Thoracic aorta (tissue), 2 donors: ENCODE results near the gene LMCD1. TPM values are rescaled to one million over a fixed set of nuclear protein-coding genes. Genes with fewer than 3 reads are reported as not detected.

Source experiments
- ATAC-seq: fragments of 150-250 bp; one replicate; pipeline ENCODE4 v1.8.0; 2017; ENCODE audit warnings: low read depth; ENCODE audit not compliant: insufficient number of reproducible peaks, low FRiP score
- DNase-seq: peaks from one replicate; pipeline ENCODE4 v3.0.0-alpha.2; 2020; ENCODE audit warnings: low spot score
- H3K27ac ChIP-seq, 2 donors: fragments of 200-600 bp; sonication (generic); 1 replicate in 1 of 2; 2 replicates in 1 of 2; pipeline ENCODE4 v1.5.1; 2016; ENCODE audit warnings: mild to moderate bottlenecking in 2 of 2, moderate library complexity in 2 of 2
- H3K27me3 ChIP-seq: fragments of 200-600 bp; sonication (generic); replicated peaks from 2 replicates; pipeline ENCODE4 v1.6.0; 2016; ENCODE audit warnings: mild to moderate bottlenecking; ENCODE audit not compliant: insufficient read depth
- H3K36me3 ChIP-seq: fragments of 200-600 bp; sonication (generic); one replicate; pipeline ENCODE4 v1.5.1; 2016
- H3K4me1 ChIP-seq, 2 donors: fragments of 200-600 bp; sonication (generic); 1 replicate in 1 of 2; 2 replicates in 1 of 2; pipeline versions ENCODE4 v1.5.1 to v1.6.0; 2016; ENCODE audit warnings: low read depth in 2 of 2, mild to moderate bottlenecking in 1 of 2; ENCODE audit not compliant: control insufficient read depth in 1 of 2
- H3K4me3 ChIP-seq: fragments of 200-600 bp; sonication (generic); 2 replicates; pipeline ENCODE4 v1.5.1; 2016; ENCODE audit warnings: mild to moderate bottlenecking
- H3K9me3 ChIP-seq: fragments of 200-600 bp; sonication (generic); 2 replicates; pipeline ENCODE4 v1.5.1; 2016
- total RNA-seq, 2 donors: library from RNA; depleted of rRNA; stranded (reverse); fragments of >200 nt; gene quantifications; one replicate each; pipeline versions ENCODE4 v1.1.0 to v1.2.3, GENCODE V29; 2016
- TF ChIP-seq, protein P1 (sequence below): fragments of 200-600 bp; sonication (generic); IDR thresholded peaks from one replicate; pipeline ENCODE4 v1.5.1; 2019; ENCODE audit warnings: antibody characterized with exemption

The LMCD1 gene
- total RNA-seq, 2 donors from 2014 or later, result 813 to 852 TPM

DNA sequence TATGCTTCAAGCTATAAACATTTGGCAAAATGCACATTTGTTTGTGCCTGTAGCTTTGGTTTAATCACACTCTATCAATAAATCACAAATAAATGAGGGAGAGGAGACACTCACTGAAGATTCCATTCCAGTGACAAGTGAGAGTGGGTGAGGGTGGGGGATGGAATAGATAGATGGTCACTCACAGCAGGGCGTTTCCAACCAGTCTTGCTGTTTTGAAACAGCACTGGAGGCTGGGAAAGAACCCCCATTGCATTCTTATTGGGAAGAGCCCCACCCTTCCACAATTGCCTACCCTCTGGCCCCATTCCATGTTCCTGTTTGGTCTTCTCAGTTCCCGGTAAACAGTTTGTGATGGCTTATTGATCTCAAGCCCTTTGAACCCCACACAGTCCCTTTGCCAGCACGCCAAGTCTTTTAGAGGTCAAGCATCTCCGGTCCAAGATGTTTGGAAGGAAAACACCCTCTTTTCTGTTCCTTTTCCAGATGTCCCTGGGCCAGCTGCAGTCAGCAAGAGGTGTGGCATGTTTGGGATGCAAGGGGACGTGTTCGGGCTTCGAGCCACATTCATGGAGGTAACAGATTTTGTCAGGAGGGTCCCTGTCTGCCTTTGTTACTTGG is 30.7 kb downstream of the LMCD1 start:
- Histone ChIP-seq H3K4me3 (peak overlapping the region; percentile 13), H3K27ac (peak overlapping the region; percentile 58 to 59), H3K36me3 (peaks cover 55% of the 10 kb centered on the region), H3K27me3 (no peaks in the 10 kb centered on the region), H3K9me3 (no peaks in the 10 kb centered on the region), H3K4me1 (peaks cover 43 to 93% of the 10 kb centered on the region in 2 donors)
- TF ChIP-seq, protein P1, sequence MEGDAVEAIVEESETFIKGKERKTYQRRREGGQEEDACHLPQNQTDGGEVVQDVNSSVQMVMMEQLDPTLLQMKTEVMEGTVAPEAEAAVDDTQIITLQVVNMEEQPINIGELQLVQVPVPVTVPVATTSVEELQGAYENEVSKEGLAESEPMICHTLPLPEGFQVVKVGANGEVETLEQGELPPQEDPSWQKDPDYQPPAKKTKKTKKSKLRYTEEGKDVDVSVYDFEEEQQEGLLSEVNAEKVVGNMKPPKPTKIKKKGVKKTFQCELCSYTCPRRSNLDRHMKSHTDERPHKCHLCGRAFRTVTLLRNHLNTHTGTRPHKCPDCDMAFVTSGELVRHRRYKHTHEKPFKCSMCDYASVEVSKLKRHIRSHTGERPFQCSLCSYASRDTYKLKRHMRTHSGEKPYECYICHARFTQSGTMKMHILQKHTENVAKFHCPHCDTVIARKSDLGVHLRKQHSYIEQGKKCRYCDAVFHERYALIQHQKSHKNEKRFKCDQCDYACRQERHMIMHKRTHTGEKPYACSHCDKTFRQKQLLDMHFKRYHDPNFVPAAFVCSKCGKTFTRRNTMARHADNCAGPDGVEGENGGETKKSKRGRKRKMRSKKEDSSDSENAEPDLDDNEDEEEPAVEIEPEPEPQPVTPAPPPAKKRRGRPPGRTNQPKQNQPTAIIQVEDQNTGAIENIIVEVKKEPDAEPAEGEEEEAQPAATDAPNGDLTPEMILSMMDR, result no peak
- ATAC-seq, result no peak
- DNase-seq, result no peak

DNA sequence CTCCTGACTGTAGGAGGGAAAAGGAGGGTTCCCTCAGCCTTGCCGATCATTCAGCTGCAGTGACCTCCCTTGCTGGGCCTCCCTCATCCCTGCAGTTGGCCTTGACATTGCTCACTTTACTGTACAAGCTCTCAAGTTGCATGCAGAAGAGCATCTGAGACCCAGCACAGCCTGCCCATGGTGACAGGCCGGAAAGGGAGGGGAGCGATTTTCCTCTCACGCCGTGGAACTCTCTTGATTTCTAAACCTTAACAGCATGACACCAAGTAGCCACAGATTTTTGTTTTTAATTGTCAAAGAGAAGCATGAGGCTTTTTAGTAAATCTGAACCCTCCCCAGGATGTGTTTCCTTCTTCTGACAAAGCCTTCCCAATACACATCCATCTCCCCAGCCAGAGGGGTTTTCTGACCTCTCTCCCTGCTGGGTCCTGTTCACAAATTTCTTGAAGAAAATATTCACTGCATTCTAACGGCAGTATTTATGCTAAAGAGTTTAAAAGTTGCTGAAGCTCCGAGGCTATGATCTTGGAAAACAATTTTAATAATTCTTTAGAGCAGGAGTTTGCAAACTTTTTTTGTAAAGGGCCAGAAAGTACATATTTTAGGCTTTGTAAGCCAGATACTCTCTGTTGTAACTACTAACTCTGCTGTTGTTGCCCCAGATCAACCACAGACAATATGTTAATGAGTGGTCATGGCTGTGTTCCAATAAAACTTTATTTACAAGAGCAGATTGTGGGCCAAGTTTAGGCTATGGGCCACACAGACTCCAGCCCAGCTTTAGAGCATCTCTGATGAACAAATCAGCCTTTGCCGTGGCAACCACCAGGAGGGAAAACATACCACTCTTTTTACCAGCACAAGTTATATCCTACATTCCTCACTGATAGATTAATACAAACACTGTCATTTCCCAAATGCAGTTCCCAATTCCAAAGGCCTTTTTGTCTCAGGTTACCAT is 34.8 kb downstream of the LMCD1 start:
- DNase-seq, result no peak
- Histone ChIP-seq H3K36me3 (peaks cover 84% of the 10 kb centered on the region), H3K27me3 (no peaks in the 10 kb centered on the region), H3K4me3 (no peak overlapping the region), H3K27ac (peak overlapping the region; percentile 22 to 59), H3K9me3 (no peaks in the 10 kb centered on the region), H3K4me1 (peaks cover 16 to 89% of the 10 kb centered on the region in 2 donors)
- TF ChIP-seq, protein P1, result no peak
- no peak for ATAC-seq

DNA sequence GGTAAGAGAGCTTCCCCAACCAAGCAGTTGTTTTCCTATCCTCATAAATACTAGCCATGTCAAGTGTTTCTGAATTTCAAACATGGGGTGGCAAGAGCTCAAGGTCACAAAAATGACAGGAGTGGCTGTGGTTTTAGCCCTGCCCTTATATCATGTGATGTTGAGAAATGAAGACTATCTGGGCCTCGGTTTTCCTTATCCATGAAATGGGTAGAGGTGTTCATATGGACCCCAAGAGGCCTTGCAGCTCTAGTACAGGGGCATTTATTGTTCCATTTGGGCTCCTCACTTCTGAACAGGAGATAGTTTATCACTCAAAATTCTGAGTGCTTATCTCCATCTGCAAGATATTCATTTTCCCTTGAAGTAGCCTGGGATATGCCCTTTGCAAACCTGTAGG is 35.8 kb downstream of the LMCD1 start:
- DNase-seq, result no peak
- peaks cover 81% of the 10 kb centered on the region for H3K36me3 ChIP-seq
- no peaks in the 10 kb centered on the region for H3K9me3 ChIP-seq
- peaks cover 10 to 89% of the 10 kb centered on the region in 2 donors for H3K4me1 ChIP-seq
- H3K27me3 ChIP-seq, result no peaks in the 10 kb centered on the region
- ATAC-seq, result no peak
- peak overlapping the region; percentile 22 to 59 for H3K27ac ChIP-seq
- TF ChIP-seq, protein P1, result no peak
- H3K4me3 ChIP-seq, result no peak overlapping the region

DNA sequence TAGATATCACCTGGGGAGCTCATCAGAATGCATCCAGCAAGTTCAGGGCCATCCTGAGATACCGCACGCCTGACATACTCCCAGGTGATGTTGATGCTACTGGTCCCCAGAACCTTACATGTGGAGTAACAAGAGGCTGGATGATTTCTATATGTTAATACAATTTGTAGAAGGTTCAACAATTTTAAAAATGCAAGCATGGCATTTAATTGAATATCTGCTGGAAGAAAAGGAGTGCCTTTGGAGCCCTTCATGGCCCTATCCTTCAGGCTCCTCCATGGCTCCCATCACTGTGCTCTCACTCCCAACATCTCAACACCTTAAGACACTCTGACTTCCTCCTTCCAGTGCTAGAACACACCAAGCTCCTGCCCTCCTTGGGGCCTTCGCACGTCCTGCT is 36.6 kb downstream of the LMCD1 start:
- no peaks in the 10 kb centered on the region for H3K27me3 ChIP-seq
- ATAC-seq, result no peak
- peaks cover 10 to 89% of the 10 kb centered on the region in 2 donors for H3K4me1 ChIP-seq

More for the DNA sequence above, 36.6 kb downstream of the LMCD1 start:
- Histone ChIP-seq H3K9me3 (no peaks in the 10 kb centered on the region), H3K4me3 (no peak overlapping the region), H3K27ac (peak overlapping the region; percentile 22 to 59), H3K36me3 (peaks cover 80% of the 10 kb centered on the region)
- TF ChIP-seq, protein P1, result no peak
- DNase-seq, result no peak
